ENCODE data around the gene KCNA5.

- TF ChIP-seq POLR2A (IDR thresholded peaks at IDR 0.05; ENCODE audit: borderline replicate concordance, extremely low read depth, insufficient read depth, insufficient read length) = no peak
- TF ChIP-seq MAX (IDR thresholded peaks at IDR 0.05) = no peak
- no peak for TF ChIP-seq CTCF (IDR thresholded peaks at IDR 0.05 in 2 of 3, conservative IDR thresholded peaks at IDR 0.05 in 1 of 3; ENCODE audit: borderline replicate concordance in 1 of 3, insufficient read depth in 1 of 3, low read depth in 2 of 3, low read length in 2 of 3)
- no peak for TF ChIP-seq EZH2phosphoT487 (IDR thresholded peaks at IDR 0.05; ENCODE audit: borderline replicate concordance)
- no peak for TF ChIP-seq ZBTB33 (IDR thresholded peaks at IDR 0.05; ENCODE audit: extremely low read depth, insufficient replicate concordance, low read length)
- TF ChIP-seq ATF3 (IDR thresholded peaks at IDR 0.05) = no peak
- TF ChIP-seq SRF (IDR thresholded peaks at IDR 0.05; ENCODE audit: low read depth) = no peak
- TF ChIP-seq RAD21 (IDR thresholded peaks at IDR 0.05; ENCODE audit: low read depth) = no peak
These were observed 21.7 kb upstream of the KCNA5 start for GRCh38 chr12:5022025-5022424.

Measured in HCT116 (cell line).